ENCODE results near the gene SAPCD2. TPM values are rescaled to one million over a fixed set of nuclear protein-coding genes. Genes with fewer than 3 reads are reported as not detected.

The SAPCD2 gene
- total and polyA plus RNA-seq, 2 of the 8 experiments (the other 6 are each of a cell fraction or from before 2014, with no cell fraction given) = 12.7 to 32.1 TPM

GRCh38 chr9:137044037-137044436 lies 26.3 kb downstream of the SAPCD2 start:
- H3K4me2 ChIP-seq (ENCODE audit: insufficient read depth in 1 of 2, low read depth in 2 of 2, low read length in 2 of 2) = no peak overlapping the region; a peak in 1 of 4 replicates
- ChIA-PET CTCF (ENCODE audit: partially characterized antibody) (interaction anchor here (0.9 to 4.1 kb wide), 8 partner anchors 9 to 96 kb away, joined by 3 to 27 read pairs (median 8); partner anchors contain the start of gene FUT7), POLR2A (ENCODE audit: partially characterized antibody) (interaction anchor here (2.4 kb wide), 1 partner anchor 14 kb away, joined by 5 read pairs; no protein-coding TSS in a partner anchor)
- H2AFZ ChIP-seq (ENCODE audit: low read length) = no peak overlapping the region
- H3K27me3 ChIP-seq (replicated peaks in 1 of 4; ENCODE audit: control insufficient read depth in 3 of 4, extremely low read depth in 1 of 4, insufficient read depth in 3 of 4, low read length in 3 of 4) = peaks cover 12 to 33% (median 22%) of the 10 kb centered on the region in 4 experiments
- peaks cover 0 to 4% of the 10 kb centered on the region in 2 experiments; a peak in 1 of 4 replicates for H3K79me2 ChIP-seq (ENCODE audit: control insufficient read depth in 1 of 2, insufficient read depth in 2 of 2, low read length in 2 of 2)
- H2BK12ac ChIP-seq (ENCODE audit: low read depth, low read length) = no peak overlapping the region
- no peak overlapping the region for H3K56ac ChIP-seq (replicated peaks; ENCODE audit: insufficient read length, low read depth, low read length)
- H4K91ac ChIP-seq (replicated peaks; ENCODE audit: insufficient read length, low read length) = no peak overlapping the region
- H2BK20ac ChIP-seq (ENCODE audit: low read length) = no peak overlapping the region
- H3K4ac ChIP-seq (replicated peaks; ENCODE audit: insufficient read length, low read depth, low read length) = no peak overlapping the region
- H3K18ac ChIP-seq (ENCODE audit: extremely low read depth, low read length) = no peak overlapping the region
- H2BK120ac ChIP-seq (replicated peaks; ENCODE audit: low read depth, low read length) = no peak overlapping the region
- WGBS, 2 experiments (ENCODE audit: extremely low coverage in 1 of 2, insufficient coverage in 1 of 2, insufficient read length in 1 of 2, insufficient replicate concordance in 2 of 2, low coverage in 1 of 2, low lambda C conversion rate in 2 of 2, missing lambda C conversion rate in 1 of 2) = 85% methylated on average over 10 of the region's 12 CpGs; no CpG with 5 or more reads in 1 of the 2 experiments
- H3K9me3 ChIP-seq (ENCODE audit: insufficient read depth in 2 of 2, low read depth in 1 of 2, low read length in 1 of 2) = no peaks in the 10 kb centered on the region
- H2AK5ac ChIP-seq (ENCODE audit: low read depth, low read length) = 0 out of 2 replicates have a peak overlapping the region, but pooled peaks have one; percentile 24
- peaks cover 12% of the 10 kb centered on the region; the same call in 1 of the 2 replicates for H3K23me2 ChIP-seq (ENCODE audit: low read depth, low read length)
- no peak overlapping the region for H3K27ac ChIP-seq (ENCODE audit: low read depth, low read length)
- no peak overlapping the region for H4K8ac ChIP-seq (ENCODE audit: extremely low read depth, insufficient read depth, low read length)
- H3K9ac ChIP-seq (replicated peaks in 1 of 4; ENCODE audit: extremely low read depth in 1 of 4, low read depth in 3 of 4, low read length in 3 of 4) = no peak overlapping the region
- no peak for TF ChIP-seq EP300 (IDR thresholded peaks at IDR 0.05; ENCODE audit: borderline replicate concordance in 1 of 2, low read depth in 2 of 2, low read length in 2 of 2)
- TF ChIP-seq SIN3A (conservative IDR thresholded peaks at IDR 0.05 in 1 of 2, IDR thresholded peaks at IDR 0.05 in 1 of 2; ENCODE audit: low read depth in 1 of 2, low read length in 2 of 2) = no peak
- no peak for TF ChIP-seq ZNF274 (IDR thresholded peaks at IDR 0.05; ENCODE audit: borderline replicate concordance, extremely low read depth, low read length)
- TF ChIP-seq BRCA1 (IDR thresholded peaks at IDR 0.05; ENCODE audit: low read depth, low read length) = no peak
- no peak for TF ChIP-seq HDAC2 (IDR thresholded peaks at IDR 0.05; ENCODE audit: borderline replicate concordance in 1 of 2, low read depth in 2 of 2, low read length in 2 of 2)
- TF ChIP-seq SIX5 (IDR thresholded peaks at IDR 0.05; ENCODE audit: low read depth, low read length) = no peak
- H3K79me1 ChIP-seq (ENCODE audit: low read depth, low read length) = peaks cover 9% of the 10 kb centered on the region
- H2BK15ac ChIP-seq (ENCODE audit: low read length) = no peak overlapping the region
- H3K23ac ChIP-seq (ENCODE audit: insufficient read length) = no peak overlapping the region
- H2BK5ac ChIP-seq (ENCODE audit: low read depth, low read length) = no peak overlapping the region
- no peak for DNase-seq (ENCODE audit: low read depth in 1 of 2, low spot score in 2 of 2)
- FAIRE-seq = no peak
- no peak overlapping the region for H3K14ac ChIP-seq (ENCODE audit: insufficient read length)
- no peak overlapping the region for H4K5ac ChIP-seq (ENCODE audit: insufficient read length, low read depth, low read length)
- no peak overlapping the region for H3K4me3 ChIP-seq (ENCODE audit: extremely low read depth in 1 of 4, insufficient read depth in 2 of 4, low read depth in 3 of 4, low read length in 4 of 4)
- H3K36me3 ChIP-seq (ENCODE audit: control insufficient read depth in 2 of 4, insufficient read depth in 4 of 4, low read length in 3 of 4) = peaks cover 0 to 3% (median 0%) of the 10 kb centered on the region in 4 experiments; a peak in 1 of 8 replicates
- peaks cover 8 to 20% of the 10 kb centered on the region in 2 experiments for H4K20me1 ChIP-seq (replicated peaks in 1 of 2; ENCODE audit: control insufficient read depth in 1 of 2, insufficient read depth in 2 of 2, low read length in 2 of 2)
- H3K4me1 ChIP-seq (replicated peaks in 1 of 4; ENCODE audit: control insufficient read depth in 3 of 4, insufficient read depth in 4 of 4, low read length in 3 of 4) = peaks cover 3 to 13% (median 7%) of the 10 kb centered on the region in 4 experiments; a peak in 6 of 7 replicates
